Mesenteric fat pad (tissue), 1 donor: Measurements from ENCODE around the gene KDM4B. TPM values are rescaled to one million over a fixed set of nuclear protein-coding genes. Genes with fewer than 3 reads are reported as not detected.

Experiments
- DNase-seq: peaks from one replicate; pipeline ENCODE4 v3.0.0-alpha.2; 2020; ENCODE audit warnings: low spot score
- total RNA-seq: library from RNA; stranded (reverse); fragmentation: NEBNext Ultra II Directional; extraction: Animal tissue kit (Norgen Biotek cat#: 25700); gene quantifications from one replicate; pipeline ENCODE4 v1.2.1, GENCODE V29; 2021
- donor health status: DM: yes; HTN: yes; CAD: no.

Gene KDM4B
- total RNA-seq, 1 donor from 2014 or later: 46.1 TPM

DNA sequence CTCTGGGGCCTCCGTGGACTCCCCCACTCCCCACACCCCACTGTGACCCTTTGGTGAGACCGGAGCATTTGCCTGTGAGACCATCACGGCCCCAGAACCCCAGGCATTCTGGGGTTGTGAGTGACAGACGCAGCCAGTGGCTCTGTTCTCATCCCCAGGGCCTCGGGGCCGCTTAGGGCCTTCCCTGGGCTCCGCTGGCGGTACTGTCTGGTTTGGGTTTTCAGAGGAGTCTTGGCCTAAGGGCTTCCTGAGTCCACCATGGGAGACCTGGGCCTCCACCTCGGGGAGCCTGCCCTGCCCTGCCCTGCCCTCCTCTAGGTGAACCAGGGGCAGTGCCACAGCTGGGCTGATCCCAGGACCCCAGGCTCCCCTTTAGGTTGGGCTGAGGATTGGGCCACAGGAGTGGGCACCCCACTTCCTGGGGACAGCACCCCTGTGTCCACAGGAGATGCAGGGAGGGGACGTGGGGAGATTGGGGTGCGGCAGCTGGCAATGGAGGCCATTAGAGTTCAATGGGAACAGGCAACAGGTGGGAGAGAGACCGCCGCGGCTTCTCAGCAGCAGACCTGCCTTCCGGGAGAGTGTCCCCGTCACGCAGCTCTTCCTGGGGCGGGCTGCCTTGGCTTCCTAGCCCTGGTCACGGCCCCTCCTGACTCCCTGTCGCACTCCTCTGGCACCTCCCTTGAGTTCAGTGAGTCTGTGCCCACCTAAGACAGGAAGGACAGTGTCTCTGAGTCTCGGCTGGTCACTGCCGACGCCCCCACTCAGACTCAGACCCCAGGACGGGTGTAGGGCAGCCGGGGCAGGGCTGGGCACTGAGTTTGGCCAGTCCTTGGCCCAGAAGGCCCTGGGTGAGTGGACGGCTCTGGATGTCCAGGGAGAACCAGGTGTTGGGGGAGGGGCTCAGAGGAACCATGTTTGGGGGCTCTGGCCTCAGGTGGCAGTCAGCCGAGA is 164.1 kb downstream of the KDM4B start:
- no peak for DNase-seq

DNA sequence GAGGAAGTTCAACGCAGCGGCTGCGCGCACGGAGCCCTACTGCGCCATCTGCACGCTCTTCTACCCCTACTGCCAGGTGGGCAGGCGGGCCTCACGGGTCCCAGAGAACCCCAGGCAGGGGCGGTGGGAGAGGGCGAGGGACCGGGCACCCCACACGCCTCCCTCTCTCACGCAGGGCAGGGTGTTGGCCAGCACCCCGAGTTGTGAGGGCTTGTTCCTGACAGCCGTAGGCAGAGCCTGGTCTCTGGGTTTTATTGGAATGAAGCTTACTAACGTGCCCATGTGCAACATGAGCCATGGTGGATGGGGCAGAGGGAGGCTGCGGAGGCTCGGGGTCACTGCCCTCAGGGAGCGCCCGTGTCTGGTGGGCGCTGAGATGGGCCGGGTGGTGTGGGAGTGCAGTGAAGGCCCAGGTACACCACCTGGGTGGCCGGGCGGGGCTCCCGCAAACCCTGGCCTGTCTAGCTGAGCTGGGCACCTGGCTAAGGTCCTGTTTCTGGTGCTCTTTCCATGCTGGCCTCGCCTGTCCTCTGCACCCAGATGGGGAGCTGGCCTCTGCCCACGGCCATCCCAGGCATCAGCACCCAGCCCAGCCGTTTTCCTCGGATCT is 165.2 kb downstream of the KDM4B start:
- DNase-seq: no peak

DNA sequence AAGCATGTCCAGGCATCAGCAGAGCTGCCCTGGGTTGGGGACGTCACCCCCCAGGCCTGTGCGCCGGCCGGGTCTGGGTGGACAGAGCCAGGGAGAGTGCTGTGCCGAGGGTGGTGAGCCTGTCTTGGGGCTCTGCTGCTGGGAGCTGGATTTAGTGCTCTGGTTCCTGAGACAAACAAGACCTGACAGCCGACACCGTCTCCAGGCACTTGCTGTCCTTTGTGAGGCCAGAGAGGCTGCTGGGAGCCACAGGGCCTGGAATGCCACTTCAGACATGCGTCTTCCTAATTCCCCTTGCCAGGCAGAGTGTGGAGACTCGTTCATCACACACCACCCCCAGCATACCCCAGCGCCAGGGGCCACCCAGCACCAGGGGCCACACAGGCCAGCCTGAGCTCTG is 165.8 kb downstream of the KDM4B start:
- no peak for DNase-seq

DNA sequence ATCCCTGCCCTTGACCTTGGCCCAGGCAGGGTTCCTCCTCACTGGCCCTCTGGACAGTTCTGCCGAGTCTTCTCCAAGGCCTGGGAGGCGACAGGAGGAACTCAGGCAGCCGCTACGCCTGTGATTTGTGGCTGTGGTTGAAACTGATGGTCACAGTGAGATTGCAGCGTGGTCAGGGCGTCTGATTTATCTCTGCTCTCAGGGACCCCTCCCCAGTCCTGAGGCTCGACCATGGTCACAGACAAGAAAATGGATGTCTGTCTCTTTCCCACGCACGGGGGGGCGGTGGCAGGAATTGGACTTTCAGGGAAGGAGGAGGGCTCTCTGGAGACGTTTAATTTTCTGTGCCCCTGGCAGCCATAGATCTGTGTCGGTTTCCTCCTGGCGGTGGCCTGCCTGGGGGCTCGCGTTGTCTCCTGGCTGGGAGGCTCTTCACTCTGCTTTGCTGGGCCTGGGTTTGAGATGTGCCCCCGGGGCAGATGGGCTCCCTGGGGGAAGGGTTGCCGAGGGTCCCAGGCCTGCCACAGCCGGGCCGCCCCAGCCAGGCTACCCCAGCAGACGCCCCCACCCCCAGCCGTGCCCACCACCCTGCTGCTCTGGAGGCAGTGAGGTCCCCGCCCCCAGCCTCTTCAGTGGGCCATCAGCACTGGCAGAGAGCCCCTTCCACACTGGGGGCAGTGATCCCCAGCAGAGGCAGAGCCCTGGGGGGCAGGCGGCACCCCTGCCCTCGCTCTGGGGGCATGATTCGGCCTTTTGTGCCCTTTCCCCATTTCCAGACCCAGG is 167.4 kb downstream of the KDM4B start:
- DNase-seq: no peak

DNA sequence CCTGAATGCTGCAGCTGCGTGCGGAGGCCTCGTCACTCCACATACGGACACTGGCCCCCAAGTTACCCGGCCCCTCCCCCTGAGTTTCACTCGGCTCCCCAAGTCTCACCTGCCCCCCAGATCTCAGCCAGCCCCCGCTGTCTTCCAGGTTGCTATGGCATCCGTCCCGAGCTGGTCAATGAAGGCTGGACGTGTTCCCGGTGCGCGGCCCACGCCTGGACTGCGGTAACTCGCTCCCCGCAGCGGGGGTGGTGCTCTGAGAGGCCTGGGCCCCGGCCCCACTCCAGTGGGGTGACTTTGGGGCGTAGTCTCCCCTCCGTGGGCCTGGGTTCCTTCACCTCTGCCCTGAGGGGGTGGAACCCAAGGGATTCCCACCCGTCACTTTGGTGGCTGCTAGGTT is 168.2 kb downstream of the KDM4B start:
- no peak for DNase-seq

DNA sequence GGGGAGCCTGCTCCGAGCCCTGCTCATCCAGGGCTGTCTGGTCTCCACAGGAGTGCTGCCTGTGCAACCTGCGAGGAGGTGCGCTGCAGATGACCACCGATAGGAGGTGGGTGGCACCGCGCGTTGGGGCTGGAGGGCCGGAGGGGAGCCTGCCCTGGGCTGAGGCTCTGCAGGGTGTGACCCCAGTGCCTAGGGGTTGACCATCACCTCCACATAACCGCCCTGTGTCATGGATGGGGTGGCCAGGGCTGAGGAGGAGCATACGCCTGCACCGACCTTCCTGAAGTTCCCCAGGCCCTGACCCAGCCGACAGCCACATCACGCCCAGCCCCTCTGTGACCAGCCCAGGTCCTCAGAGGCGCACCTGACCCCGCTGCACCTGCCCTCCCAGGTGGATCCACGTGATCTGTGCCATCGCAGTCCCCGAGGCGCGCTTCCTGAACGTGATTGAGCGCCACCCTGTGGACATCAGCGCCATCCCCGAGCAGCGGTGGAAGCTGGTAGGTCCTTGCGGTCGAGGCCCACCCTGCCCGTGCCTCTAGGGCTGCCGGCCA is 168.7 kb downstream of the KDM4B start:
- no peak for DNase-seq

DNA sequence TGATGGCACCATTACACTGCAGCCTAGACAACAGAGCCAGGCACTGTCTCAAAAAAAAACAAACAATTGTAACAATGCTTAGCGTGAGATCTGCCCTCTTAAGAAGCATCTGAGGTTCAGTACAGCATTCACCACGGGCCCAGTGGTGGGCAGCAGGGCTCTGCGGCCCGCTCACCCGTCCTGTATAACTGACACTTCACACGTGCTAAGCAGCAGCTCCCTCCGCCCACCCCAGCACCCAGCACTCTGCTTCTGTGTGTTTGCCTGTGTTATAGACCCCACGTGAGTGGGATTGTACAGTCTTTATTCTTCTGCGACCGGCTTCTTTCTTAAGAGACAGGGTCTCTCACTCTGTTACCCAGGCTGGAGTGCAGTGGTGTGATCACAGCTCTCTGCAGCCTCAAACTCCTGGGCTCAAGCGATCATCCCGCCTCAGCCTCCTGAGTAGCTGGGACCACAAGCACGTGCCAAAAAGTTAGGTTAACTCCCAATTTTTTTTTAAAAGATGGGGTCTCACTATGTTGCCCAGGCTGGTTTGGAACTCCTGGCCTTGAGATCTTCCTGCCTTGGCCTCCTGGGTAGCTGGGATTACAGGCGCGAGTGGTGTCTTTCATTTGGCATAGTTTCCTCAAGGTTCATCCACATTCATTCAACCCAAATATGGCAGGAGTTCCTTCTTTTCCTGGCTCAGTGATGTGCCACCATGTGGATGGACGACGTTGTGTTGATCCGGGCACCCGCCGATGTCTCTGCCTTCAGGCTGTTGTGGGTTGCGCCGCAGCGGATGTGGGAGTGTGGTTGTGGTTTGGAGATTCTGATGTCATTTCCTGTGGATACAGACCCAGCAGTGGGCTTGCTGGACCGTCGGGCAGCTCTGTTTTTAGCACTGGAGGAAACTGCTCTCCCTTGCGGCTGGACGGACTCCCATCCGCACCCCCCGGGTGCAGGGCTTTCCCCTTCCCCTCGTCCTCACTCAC is 170.0 kb downstream of the KDM4B start:
- DNase-seq: no peak

DNA sequence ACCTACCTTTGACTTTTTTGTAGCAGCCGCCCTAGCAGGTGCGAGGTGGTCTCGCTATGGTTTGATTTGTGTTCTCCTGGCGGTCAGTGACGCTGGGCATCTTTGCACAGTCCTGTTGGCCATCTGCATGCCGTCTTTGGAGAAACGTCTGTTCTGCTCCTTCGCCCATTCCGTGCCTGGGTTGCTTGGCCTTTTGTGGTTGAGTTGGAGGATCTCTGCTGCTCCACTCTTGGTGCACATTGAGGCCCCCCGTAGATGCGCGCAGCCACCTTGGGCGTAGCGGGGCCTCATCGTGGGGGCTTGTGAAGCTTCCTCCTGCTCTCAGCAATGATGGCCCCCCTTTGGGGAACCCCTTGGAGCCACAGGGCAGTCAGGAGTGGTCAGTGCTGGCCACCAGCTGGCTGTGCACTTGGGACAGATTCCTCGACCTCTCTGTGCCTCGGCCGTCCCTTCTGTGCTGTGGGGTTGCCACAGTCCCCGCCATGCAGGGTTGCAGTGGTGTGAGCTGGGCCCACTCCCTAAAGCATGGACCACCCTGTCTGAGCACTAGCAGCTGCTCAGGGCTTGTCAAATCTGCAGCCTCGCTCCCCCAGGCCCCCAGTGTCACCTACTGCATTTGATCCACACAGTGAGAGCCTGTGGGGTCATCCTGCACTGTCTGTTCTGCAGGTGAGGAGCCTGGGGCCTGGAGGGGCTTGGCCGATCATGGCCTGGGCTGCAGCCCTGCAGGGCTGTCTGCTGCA is 170.8 kb downstream of the KDM4B start:
- no peak for DNase-seq

DNA sequence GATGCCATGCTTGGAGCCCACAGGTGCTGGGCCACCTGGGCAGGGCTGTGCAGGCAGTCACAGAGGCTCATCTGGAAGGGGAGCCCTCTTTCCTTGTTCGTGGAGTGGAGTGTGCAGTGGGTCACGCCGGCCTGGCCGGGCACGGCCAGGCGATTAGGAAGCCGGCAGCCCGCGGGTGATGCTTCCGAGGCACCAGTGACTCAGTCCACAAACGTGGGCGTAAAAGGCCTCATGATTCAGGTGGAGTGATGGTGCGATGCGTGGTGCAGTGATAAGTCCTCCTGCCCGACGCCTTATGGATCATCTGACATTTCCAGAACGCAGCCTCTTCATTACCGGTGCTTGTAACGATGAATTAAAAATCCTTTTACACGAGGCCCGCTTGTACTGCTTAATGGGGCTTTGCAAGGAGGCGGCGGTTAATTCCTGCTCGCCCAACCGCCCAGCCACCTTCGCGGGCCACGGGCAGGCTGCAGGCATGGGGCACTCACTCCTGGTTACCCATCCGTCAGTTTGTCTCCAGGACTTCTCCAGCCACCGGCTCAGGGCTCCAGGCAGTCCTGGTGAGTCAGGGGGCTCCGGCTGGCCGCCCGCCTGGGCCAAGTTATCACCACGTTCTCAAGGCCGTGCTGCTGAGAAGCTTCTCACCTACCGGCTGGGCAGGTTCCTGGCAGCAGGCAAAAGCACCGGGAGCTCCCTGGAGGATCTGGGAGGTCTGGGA is 172.4 kb downstream of the KDM4B start:
- no peak for DNase-seq

DNA sequence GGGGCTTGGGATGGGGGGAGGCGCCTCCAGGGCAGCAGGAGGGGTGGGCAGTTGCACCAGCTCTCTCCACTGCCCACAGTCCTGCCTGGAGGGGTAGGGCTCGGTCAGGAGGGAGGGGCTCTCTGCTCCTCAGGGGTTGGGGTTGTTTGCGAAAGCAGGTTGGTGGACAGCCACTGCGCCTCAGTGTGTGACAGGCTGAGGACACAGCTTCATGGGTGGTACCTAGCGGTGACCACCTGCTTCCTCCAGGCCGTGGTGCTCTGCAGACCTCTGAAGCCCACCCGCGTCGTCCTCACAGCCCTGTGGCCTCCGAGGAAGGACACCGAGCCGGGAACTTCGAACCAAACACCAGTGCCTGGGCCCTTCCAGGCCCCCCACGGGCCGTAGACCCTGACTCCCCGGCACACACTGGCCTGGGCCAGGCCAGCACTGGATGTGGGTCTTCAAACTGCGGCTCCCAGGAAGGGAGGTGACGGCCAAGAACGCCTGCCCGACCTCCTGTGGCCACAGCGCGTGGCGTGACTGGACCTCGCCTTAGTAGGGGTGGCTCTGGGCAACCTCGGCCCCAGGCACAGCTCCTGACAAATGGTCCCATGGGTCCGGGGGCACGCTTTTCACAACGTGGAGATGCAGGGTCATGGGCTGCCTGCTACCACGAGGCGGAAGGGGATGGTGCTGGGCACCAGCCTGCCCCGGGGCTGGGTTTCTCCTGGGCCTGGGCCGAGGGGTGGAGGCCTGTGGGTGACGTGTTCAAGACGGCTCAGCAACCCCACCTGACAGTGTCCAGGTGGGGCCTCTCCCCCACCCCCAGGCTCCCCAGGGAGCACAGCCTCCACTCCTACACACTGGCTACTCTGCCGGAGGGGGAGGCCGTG is 173.2 kb downstream of the KDM4B start:
- DNase-seq: no peak

DNA sequence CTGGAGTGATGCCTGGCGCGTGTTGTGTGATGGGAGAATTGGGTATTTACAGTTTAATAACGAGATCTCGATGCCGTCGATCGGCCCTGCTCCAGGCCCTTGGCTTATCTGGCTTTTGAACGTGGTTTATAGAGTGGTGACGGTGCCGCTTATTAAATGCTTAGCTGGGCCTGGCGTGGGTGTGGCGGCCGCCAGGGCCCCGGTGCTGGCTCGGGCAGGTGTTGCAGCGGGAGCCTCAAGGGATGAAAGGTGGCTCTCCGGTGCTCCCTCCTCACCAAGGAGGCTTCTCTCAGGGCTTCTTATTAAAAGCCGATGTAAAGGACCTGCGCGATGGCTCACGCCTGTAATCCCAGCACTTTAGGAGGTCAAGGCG is 173.8 kb downstream of the KDM4B start:
- DNase-seq: no peak

DNA sequence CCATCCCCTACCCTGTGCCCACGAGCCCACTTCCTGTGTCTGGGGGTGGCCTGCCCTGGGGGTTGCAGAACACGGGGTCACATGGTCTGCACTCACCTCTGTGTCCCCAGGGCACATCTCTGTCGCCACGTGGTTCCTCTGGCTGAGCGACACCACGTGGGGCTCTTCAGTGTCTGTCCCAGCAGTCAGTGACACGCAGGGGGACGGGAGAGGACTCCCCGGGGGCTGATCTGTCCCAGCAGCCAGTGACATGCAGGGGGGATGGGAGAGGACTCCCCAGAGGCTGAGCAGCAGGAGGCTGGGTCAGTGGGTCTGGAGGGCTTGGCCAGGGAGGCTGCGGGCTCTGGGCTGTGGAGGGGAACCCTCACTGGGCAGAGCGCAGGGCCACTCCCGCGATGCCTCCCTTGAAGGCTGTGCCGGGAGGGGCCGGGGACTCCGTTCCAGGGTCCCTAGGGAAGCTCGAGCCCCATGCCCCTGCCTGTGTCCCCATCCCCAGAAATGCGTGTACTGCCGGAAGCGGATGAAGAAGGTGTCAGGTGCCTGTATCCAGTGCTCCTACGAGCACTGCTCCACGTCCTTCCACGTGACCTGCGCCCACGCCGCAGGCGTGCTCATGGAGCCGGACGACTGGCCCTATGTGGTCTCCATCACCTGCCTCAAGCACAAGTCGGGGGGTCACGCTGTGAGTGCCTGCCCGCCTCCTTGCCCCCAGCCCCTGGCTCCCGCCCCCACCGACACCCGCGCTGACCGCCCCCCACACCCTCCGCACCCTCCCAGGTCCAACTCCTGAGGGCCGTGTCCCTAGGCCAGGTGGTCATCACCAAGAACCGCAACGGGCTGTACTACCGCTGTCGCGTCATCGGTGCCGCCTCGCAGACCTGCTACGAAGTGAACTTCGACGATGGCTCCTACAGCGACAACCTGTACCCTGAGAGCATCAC is 174.8 kb downstream of the KDM4B start:
- no peak for DNase-seq

DNA sequence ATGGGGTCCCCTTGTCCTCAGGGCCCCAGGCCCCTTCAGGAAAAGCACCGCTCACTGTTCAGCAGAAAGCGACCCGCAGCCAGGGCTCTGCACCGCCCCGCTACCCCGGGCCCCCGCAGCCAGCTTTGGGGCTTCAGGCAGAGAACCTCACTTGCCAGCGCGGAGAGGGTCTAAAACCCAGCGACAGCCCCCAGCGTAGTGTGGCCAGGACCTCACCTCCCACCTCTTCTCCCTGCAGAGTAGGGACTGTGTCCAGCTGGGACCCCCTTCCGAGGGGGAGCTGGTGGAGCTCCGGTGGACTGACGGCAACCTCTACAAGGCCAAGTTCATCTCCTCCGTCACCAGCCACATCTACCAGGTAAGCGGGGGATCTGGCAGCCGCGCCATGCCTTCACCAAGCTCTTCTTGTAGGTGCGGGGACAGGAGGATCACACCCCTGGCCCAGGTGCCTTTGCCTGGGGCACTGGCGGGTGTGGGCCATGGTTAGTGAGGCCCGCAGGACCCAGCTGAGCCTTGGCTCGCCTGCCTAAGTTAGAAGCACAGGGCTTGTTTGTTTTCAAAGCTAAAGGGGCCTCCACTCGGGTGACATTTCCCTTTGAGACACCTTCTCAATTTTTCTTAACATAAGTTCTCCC is 175.7 kb downstream of the KDM4B start:
- DNase-seq: no peak

DNA sequence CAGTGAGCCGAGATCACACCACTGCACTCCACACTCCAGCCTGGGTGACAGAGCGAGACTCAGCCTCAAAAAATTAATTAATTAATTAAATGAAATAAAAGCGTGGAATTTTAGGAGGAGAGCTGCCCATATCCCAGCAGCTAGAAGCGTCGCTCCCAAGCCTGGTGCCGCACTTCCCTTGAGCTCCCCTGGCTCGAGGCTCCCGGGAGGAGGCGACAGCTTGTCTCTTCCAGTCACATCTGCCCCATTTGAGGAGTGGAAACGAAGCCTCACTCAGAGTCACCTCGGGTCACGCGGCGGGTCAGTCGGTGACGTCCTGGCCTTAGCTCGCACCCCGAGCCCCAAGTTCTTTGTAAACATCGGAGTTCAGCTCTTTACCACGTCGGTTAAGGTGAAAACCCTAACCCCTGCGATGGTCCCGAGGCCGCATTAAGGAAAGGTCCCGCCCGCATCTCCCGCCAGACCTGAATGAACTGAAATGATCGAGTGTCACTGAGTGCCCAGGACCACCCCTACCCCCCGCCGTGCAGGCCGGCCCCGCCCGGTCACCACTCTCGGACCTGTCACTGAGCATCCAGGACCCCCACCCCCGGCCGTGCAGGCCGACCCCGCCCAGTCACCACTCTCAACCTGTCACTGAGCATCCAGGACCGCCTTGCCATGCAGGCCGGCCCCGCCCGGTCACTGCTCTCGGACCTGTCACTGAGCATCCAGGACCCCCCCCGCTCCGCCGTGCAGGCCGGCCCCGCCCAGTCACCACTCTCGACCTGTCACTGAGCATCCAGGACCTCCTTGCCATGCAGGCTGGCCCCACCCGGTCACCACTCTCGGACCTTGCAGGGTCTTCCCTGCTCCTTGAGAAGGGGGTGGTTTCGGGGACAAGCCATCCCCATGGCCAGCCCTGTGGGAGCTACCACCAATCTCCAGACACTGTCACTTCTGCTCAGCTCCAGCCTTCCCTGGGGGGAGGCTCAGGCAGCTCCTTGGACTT is 176.9 kb downstream of the KDM4B start:
- no peak for DNase-seq
